H1 (cell line): ENCODE results near the gene PDLIM3. TPM values are rescaled to one million over a fixed set of nuclear protein-coding genes. Genes with fewer than 3 reads are reported as not detected.

Source experiments
- CTCF ChIA-PET: fragments of 300-600 bp; sonication (Branson Sonifier 250); formaldehyde crosslinking; loops from one replicate; lab custom pipeline; 2021; ENCODE audit not compliant: partially characterized antibody; lab: Charles Lee
- POLR2A ChIA-PET: fragments of 300-600 bp; sonication (Branson Sonifier 250); formaldehyde crosslinking; loops from one replicate; lab custom pipeline; 2021; ENCODE audit warnings: inconsistent platforms; ENCODE audit not compliant: partially characterized antibody; lab: Charles Lee
- DNase-seq, 2 experiments: peaks; one replicate each; pipeline versions ENCODE4 v3.0.0 to v3.0.0-alpha.2; 2010 to 2022; ENCODE audit warnings: low spot score in 2 of 2, low read depth in 1 of 2, mixed read lengths in 1 of 2
- FAIRE-seq: peaks from 2 replicates; lab custom pipeline; 2011; peaks lifted over from hg19 to GRCh38; lab: Jason Lieb, UNC
- H2AFZ ChIP-seq: 2 replicates; pipeline ENCODE4 v1.8.1; 2012; ENCODE audit warnings: low read length, inconsistent platforms
- H2AK5ac ChIP-seq: 2 replicates; pipeline ENCODE4 v1.6.1; 2013; ENCODE audit warnings: low read depth, low read length
- H2BK120ac ChIP-seq: replicated peaks from 2 replicates; pipeline ENCODE3; 2013; ENCODE audit warnings: low read depth, low read length, inconsistent platforms
- H2BK12ac ChIP-seq: 2 replicates; pipeline ENCODE4 v1.6.1; 2013; ENCODE audit warnings: low read depth, low read length
- H2BK15ac ChIP-seq: 2 replicates; pipeline ENCODE4 v1.6.1; 2013; ENCODE audit warnings: low read length
- H2BK20ac ChIP-seq: 2 replicates; pipeline ENCODE4 v1.6.1; 2013; ENCODE audit warnings: low read length
- H2BK5ac ChIP-seq: 2 replicates; pipeline ENCODE4 v1.6.1; 2013; ENCODE audit warnings: low read depth, low read length
- H3K14ac ChIP-seq: 2 replicates; pipeline ENCODE4 v1.6.1; 2013; ENCODE audit warnings: inconsistent platforms; ENCODE audit not compliant: insufficient read length
- H3K18ac ChIP-seq: 2 replicates; pipeline ENCODE4 v1.6.1; 2013; ENCODE audit warnings: low read length; ENCODE audit errors: extremely low read depth
- H3K23ac ChIP-seq: 2 replicates; pipeline ENCODE4 v1.6.1; 2013; ENCODE audit warnings: inconsistent platforms; ENCODE audit not compliant: insufficient read length
- H3K23me2 ChIP-seq: 2 replicates; pipeline ENCODE4 v1.6.1; 2013; ENCODE audit warnings: low read depth, low read length
- H3K27ac ChIP-seq: 2 replicates; pipeline ENCODE4 v1.6.1; 2011; ENCODE audit warnings: low read depth, low read length, inconsistent platforms
- H3K27me3 ChIP-seq, 4 experiments: replicated peaks in 1 of 4; 1 replicate in 1 of 4; 2 replicates in 3 of 4; pipeline versions ENCODE4 v1.6.1 to v1.8.1; 2011 to 2013; ENCODE audit warnings: low read length in 3 of 4, mild to moderate bottlenecking in 3 of 4, inconsistent platforms in 2 of 4, mixed read lengths in 2 of 4, moderate library complexity in 1 of 4; ENCODE audit not compliant: control insufficient read depth in 3 of 4, insufficient read depth in 3 of 4; ENCODE audit errors: extremely low read depth in 1 of 4
- H3K36me3 ChIP-seq, 4 experiments: 2 replicates each; pipeline versions ENCODE4 v1.6.1 to v1.8.1; 2011 to 2013; ENCODE audit warnings: mild to moderate bottlenecking in 4 of 4, low read length in 3 of 4, moderate library complexity in 2 of 4, control low read depth in 1 of 4, inconsistent platforms in 1 of 4; ENCODE audit not compliant: insufficient read depth in 4 of 4, control insufficient read depth in 2 of 4
- H3K4ac ChIP-seq: replicated peaks from 2 replicates; pipeline ENCODE3; 2013; ENCODE audit warnings: low read length, low read depth, mixed read lengths, inconsistent platforms; ENCODE audit not compliant: insufficient read length
- H3K4me1 ChIP-seq, 4 experiments: replicated peaks in 1 of 4; 1 replicate in 1 of 4; 2 replicates in 3 of 4; pipeline versions ENCODE4 v1.6.1 to v1.8.1; 2011 to 2013; ENCODE audit warnings: low read length in 3 of 4, inconsistent platforms in 2 of 4, mixed read lengths in 1 of 4; ENCODE audit not compliant: insufficient read depth in 4 of 4, control insufficient read depth in 3 of 4
- H3K4me2 ChIP-seq, 2 experiments: 2 replicates each; pipeline versions ENCODE4 v1.6.1 to v1.8.1; 2011 to 2013; ENCODE audit warnings: low read depth in 2 of 2, low read length in 2 of 2, control low read depth in 1 of 2, inconsistent platforms in 1 of 2, mild to moderate bottlenecking in 1 of 2; ENCODE audit not compliant: insufficient read depth in 1 of 2
- H3K4me3 ChIP-seq, 4 experiments: fragments of 200-600, 300-600 bp in 1 of 4; sonication (generic), shearing (Covaris generic), sonication (Bioruptor Twin) in 1 of 4; 2 replicates each; pipeline versions ENCODE4 v1.5.1 to v1.8.1; 2011 to 2016; ENCODE audit warnings: low read length in 4 of 4, low read depth in 3 of 4, control low read depth in 2 of 4, inconsistent platforms in 2 of 4, mild to moderate bottlenecking in 2 of 4, mixed read lengths in 1 of 4, moderate library complexity in 1 of 4; ENCODE audit not compliant: insufficient read depth in 2 of 4; ENCODE audit errors: extremely low read depth in 1 of 4
- H3K56ac ChIP-seq: replicated peaks from 2 replicates; pipeline ENCODE3; 2013; ENCODE audit warnings: low read depth, mild to moderate bottlenecking, mixed read lengths, low read length, inconsistent platforms; ENCODE audit not compliant: insufficient read length
- H3K79me1 ChIP-seq: 2 replicates; pipeline ENCODE4 v1.6.1; 2013; ENCODE audit warnings: low read depth, low read length, control low read depth
- H3K79me2 ChIP-seq, 2 experiments: 2 replicates each; pipeline versions ENCODE4 v1.6.1 to v1.8.1; 2012 to 2013; ENCODE audit warnings: low read length in 2 of 2, mild to moderate bottlenecking in 2 of 2, inconsistent platforms in 1 of 2; ENCODE audit not compliant: insufficient read depth in 2 of 2, control insufficient read depth in 1 of 2
- H3K9ac ChIP-seq, 4 experiments: replicated peaks in 1 of 4; 1 replicate in 1 of 4; 2 replicates in 3 of 4; pipeline versions ENCODE4 v1.6.1 to v1.8.1; 2011 to 2013; ENCODE audit warnings: low read depth in 3 of 4, low read length in 3 of 4, control low read depth in 2 of 4, mild to moderate bottlenecking in 2 of 4, moderate library complexity in 2 of 4, inconsistent platforms in 1 of 4; ENCODE audit errors: extremely low read depth in 1 of 4
- H3K9me3 ChIP-seq, 2 experiments: 2 replicates each; pipeline versions ENCODE4 v1.6.1 to v1.8.1; 2012 to 2013; ENCODE audit warnings: mild to moderate bottlenecking in 2 of 2, moderate library complexity in 2 of 2, control low read depth in 1 of 2, inconsistent platforms in 1 of 2, low read depth in 1 of 2, low read length in 1 of 2, mixed read lengths in 1 of 2; ENCODE audit not compliant: insufficient read depth in 2 of 2
- H4K20me1 ChIP-seq, 2 experiments: replicated peaks in 1 of 2; 2 replicates each; pipeline versions ENCODE3 to v1.8.1; 2011 to 2013; ENCODE audit warnings: inconsistent platforms in 2 of 2, low read length in 2 of 2, mild to moderate bottlenecking in 1 of 2; ENCODE audit not compliant: insufficient read depth in 2 of 2, control insufficient read depth in 1 of 2
- H4K5ac ChIP-seq: 2 replicates; pipeline ENCODE4 v1.6.1; 2013; ENCODE audit warnings: low read length, low read depth, mixed read lengths, inconsistent platforms; ENCODE audit not compliant: insufficient read length
- H4K8ac ChIP-seq: 2 replicates; pipeline ENCODE4 v1.8.0; 2013; ENCODE audit warnings: mild to moderate bottlenecking, moderate library complexity, low read length, inconsistent platforms; ENCODE audit not compliant: insufficient read depth; ENCODE audit errors: extremely low read depth
- H4K91ac ChIP-seq: replicated peaks from 2 replicates; pipeline ENCODE3; 2013; ENCODE audit warnings: low read length, mixed read lengths, inconsistent platforms; ENCODE audit not compliant: insufficient read length
- ASH2L ChIP-seq: fragments of 200-600, 300-600 bp; sonication (generic); IDR thresholded peaks from one replicate; pipeline ENCODE4 v1.7.1; 2017; ENCODE audit warnings: low read length
- BACH1 ChIP-seq: IDR thresholded peaks from 2 replicates; pipeline ENCODE4 v1.6.1; 2012; ENCODE audit warnings: low read length, improper control_type of control experiment
- CTBP2 ChIP-seq: IDR thresholded peaks from 2 replicates; pipeline ENCODE4 v1.7.0; 2011; ENCODE audit warnings: borderline replicate concordance, mild to moderate bottlenecking, moderate library complexity, mixed read lengths, low read length; ENCODE audit not compliant: insufficient read depth, insufficient read length
- MAFK ChIP-seq: IDR thresholded peaks from 2 replicates; pipeline ENCODE4 v1.6.1; 2012; ENCODE audit warnings: low read depth, mild to moderate bottlenecking, improper control_type of control experiment, low read length
- MAX ChIP-seq: IDR thresholded peaks from 2 replicates; pipeline ENCODE4 v1.6.1; 2012; ENCODE audit warnings: inconsistent platforms
- NRF1 ChIP-seq: IDR thresholded peaks from 2 replicates; pipeline ENCODE4 v1.6.1; 2011; ENCODE audit warnings: mild to moderate bottlenecking, low read depth, low read length, improper control_type of control experiment
- PHF8 ChIP-seq: fragments of 200-600 bp; sonication (generic); conservative IDR thresholded peaks from 2 replicates; pipeline ENCODE4 v1.7.1; 2012; ENCODE audit warnings: low read depth, mild to moderate bottlenecking, inconsistent platforms, low read length, moderate library complexity
- POLR2A ChIP-seq, 2 experiments: IDR thresholded peaks; 1 replicate in 1 of 2; 2 replicates in 1 of 2; pipeline ENCODE4 v1.6.1; 2011; ENCODE audit warnings: low read depth in 2 of 2, low read length in 2 of 2, mild to moderate bottlenecking in 2 of 2; ENCODE audit errors: control extremely low read depth in 1 of 2
- RBBP5 ChIP-seq: IDR thresholded peaks from 2 replicates; pipeline ENCODE4 v1.7.1; 2012; ENCODE audit warnings: low read depth, mild to moderate bottlenecking, inconsistent platforms, low read length, moderate library complexity, borderline replicate concordance
- SUZ12 ChIP-seq: fragments of 200-600 bp; sonication (generic); IDR thresholded peaks from 2 replicates; pipeline ENCODE4 v1.6.1; 2012; ENCODE audit warnings: mild to moderate bottlenecking, inconsistent platforms, low read length, moderate library complexity, mixed read lengths
- WGBS, 2 experiments: shearing (Covaris generic) in 1 of 2; methylation state at CpG; one replicate each; pipeline versions ENCODE4 v1.1.6 to v1.1.7; 2013 to 2015; ENCODE audit warnings: low lambda C conversion rate in 2 of 2, mixed read lengths in 2 of 2, inconsistent platforms in 1 of 2, low coverage in 1 of 2, missing lambda C conversion rate in 1 of 2; ENCODE audit not compliant: insufficient replicate concordance in 2 of 2, insufficient coverage in 1 of 2, insufficient read length in 1 of 2; ENCODE audit errors: extremely low coverage in 1 of 2, missing lambda C conversion rate in 1 of 2; 5-methylcytosine and 5-hydroxymethylcytosine counted together
- polyA plus RNA-seq, 7 experiments: library from polyadenylated mRNA; depleted of rRNA in 3 of 7; stranded (reverse) in 5 of 7; unstranded in 2 of 7; fragments of >200 nt in 5 of 7; fragments of 200-250 nt in 2 of 7; gene quantifications; 1 replicate in 5 of 7; 2 replicates in 1 of 7; 4 replicates in 1 of 7; pipeline versions ENCODE4 v1.2.1 to v1.2.3, GENCODE V29; 2011 to 2013; ENCODE audit warnings: missing spikeins in 2 of 7, mixed read lengths in 2 of 7
- total RNA-seq: library from RNA; stranded (reverse); fragmentation: NEBNext Ultra II Directional; extraction: Animal tissue kit (Norgen Biotek cat#: 25700); gene quantifications from 2 replicates; pipeline ENCODE4 v1.2.1, GENCODE V29; 2021

Gene PDLIM3
- total and polyA plus RNA-seq, 2 of the 8 experiments (the other 6 are each of a cell fraction or from before 2014, with no cell fraction given): 7.6 to 8.1 TPM

- WGBS, 2 experiments: 86% methylated on average over 6 of the region's 6 CpGs; no CpG with 5 or more reads in 1 of the 2 experiments
- no peak overlapping the region for H3K18ac ChIP-seq
- FAIRE-seq (no peak), DNase-seq (no peak)
- H3K4me2 ChIP-seq: no peak overlapping the region
- no peak overlapping the region for H4K91ac ChIP-seq
- no peak overlapping the region for H4K5ac ChIP-seq
- H2BK120ac ChIP-seq: no peak overlapping the region
- H3K27me3 ChIP-seq: no peaks in the 10 kb centered on the region
- no peaks in the 10 kb centered on the region for H3K23me2 ChIP-seq
- H3K79me1 ChIP-seq: no peaks in the 10 kb centered on the region
- H2BK12ac ChIP-seq: no peak overlapping the region
- POLR2A ChIA-PET: interaction anchor here (0.9 kb wide), 1 partner anchor 10 kb away, joined by 3 read pairs; no protein-coding TSS in a partner anchor
- H3K4me3 ChIP-seq: no peak overlapping the region
- no peak overlapping the region for H3K27ac ChIP-seq
- no peak overlapping the region for H2BK20ac ChIP-seq
- CTCF ChIA-PET: interaction anchor here (0.8 to 1.9 kb wide), 2 partner anchors 37 to 575 kb away, joined by 3 to 6 read pairs; a partner anchor contains a TSS
- H3K14ac ChIP-seq: no peak overlapping the region
- no peak overlapping the region for H3K4ac ChIP-seq
- H2AK5ac ChIP-seq: no peak overlapping the region
- H3K23ac ChIP-seq: no peak overlapping the region
- H3K4me1 ChIP-seq: no peaks in the 10 kb centered on the region; a peak in 3 of 7 replicates
- no peak overlapping the region for H2AFZ ChIP-seq
- TF ChIP-seq BACH1 (no peak), RBBP5 (no peak), MAX (no peak), ASH2L (no peak), POLR2A (IDR thresholded peaks at IDR 0.05; ENCODE audit: control extremely low read depth in 1 of 2, low read depth in 2 of 2, low read length in 2 of 2) (no peak), PHF8 (no peak), MAFK (no peak), SUZ12 (no peak), CTBP2 (no peak), NRF1 (no peak)
- TF ChIP-seq, all 59 proteins: peak for 0
- H2BK15ac ChIP-seq: no peak overlapping the region
- no peak overlapping the region for H4K8ac ChIP-seq
- no peak overlapping the region for H3K9ac ChIP-seq
- H3K9me3 ChIP-seq: no peaks in the 10 kb centered on the region
- H2BK5ac ChIP-seq: no peak overlapping the region
- H3K79me2 ChIP-seq: no peaks in the 10 kb centered on the region
- H4K20me1 ChIP-seq: no peaks in the 10 kb centered on the region
- H3K36me3 ChIP-seq: no peaks in the 10 kb centered on the region
- no peak overlapping the region for H3K56ac ChIP-seq
Measured at GRCh38 chr4:185463541-185463940, 71.8 kb downstream of the PDLIM3 start.
